Osteoblast (primary cell): ENCODE data around the gene NOXO1. TPM values are rescaled to one million over a fixed set of nuclear protein-coding genes. Genes with fewer than 3 reads are reported as not detected.
"Not testable (repeated sequence)": the region's sequence is repeated elsewhere in the genome, so short reads cannot be mapped to it uniquely, and the experiment has no call there.

Source experiments
- DNase-seq: peaks from one replicate; pipeline ENCODE4 v3.0.0; 2011; ENCODE audit warnings: low spot score, mixed read lengths; ENCODE audit not compliant: insufficient read length; ENCODE audit errors: missing footprints
- H2AFZ ChIP-seq: 2 replicates; pipeline ENCODE4 v1.6.0; 2011; ENCODE audit warnings: mild to moderate bottlenecking, low read length
- H3K27ac ChIP-seq: 2 replicates; pipeline ENCODE4 v1.5.1; 2011; ENCODE audit warnings: mild to moderate bottlenecking, low read depth, low read length, moderate library complexity
- H3K27me3 ChIP-seq: 2 replicates; pipeline ENCODE4 v1.6.0; 2012; ENCODE audit warnings: mild to moderate bottlenecking, control low read depth, inconsistent platforms, low read length, moderate library complexity; ENCODE audit not compliant: insufficient read depth
- H3K36me3 ChIP-seq: 2 replicates; pipeline ENCODE4 v1.5.1; 2011; ENCODE audit warnings: mild to moderate bottlenecking, low read length, control low read depth, moderate library complexity; ENCODE audit not compliant: insufficient read depth
- H3K4me1 ChIP-seq: 2 replicates; pipeline ENCODE4 v1.5.1; 2011; ENCODE audit warnings: mild to moderate bottlenecking, low read length, control low read depth, moderate library complexity; ENCODE audit not compliant: insufficient read depth
- H3K4me2 ChIP-seq: 2 replicates; pipeline ENCODE4 v1.6.0; 2011; ENCODE audit warnings: mild to moderate bottlenecking, low read length; ENCODE audit not compliant: insufficient read depth
- H3K4me3 ChIP-seq: fragments of 200-600 bp; sonication (generic); 3 replicates; pipeline ENCODE4 v1.5.1; 2012; ENCODE audit warnings: mild to moderate bottlenecking, low read length, inconsistent platforms; ENCODE audit not compliant: insufficient read depth
- H3K79me2 ChIP-seq: 2 replicates; pipeline ENCODE4 v1.6.0; 2012; ENCODE audit warnings: mild to moderate bottlenecking, low read length, control low read depth, inconsistent platforms; ENCODE audit not compliant: insufficient read depth
- H3K9me3 ChIP-seq: 2 replicates; pipeline ENCODE4 v1.5.1; 2011; ENCODE audit warnings: low read depth, low read length, control low read depth
- H4K20me1 ChIP-seq: 2 replicates; pipeline ENCODE4 v1.6.0; 2012; ENCODE audit warnings: mild to moderate bottlenecking, low read length, control low read depth; ENCODE audit not compliant: insufficient read depth
- total RNA-seq: library from RNA; depleted of rRNA; stranded (reverse); fragments of >200 nt; gene quantifications from 2 replicates; pipeline ENCODE4 v1.2.3, GENCODE V29; 2012
- TF ChIP-seq, protein P1 (sequence below): IDR thresholded peaks from 2 replicates; pipeline ENCODE4 v1.5.1; 2011; ENCODE audit warnings: mild to moderate bottlenecking, low read depth, low read length, moderate library complexity; ENCODE audit errors: extremely low read depth

Gene NOXO1
- total RNA-seq, 1 donor, result under 0.01 TPM

DNA sequence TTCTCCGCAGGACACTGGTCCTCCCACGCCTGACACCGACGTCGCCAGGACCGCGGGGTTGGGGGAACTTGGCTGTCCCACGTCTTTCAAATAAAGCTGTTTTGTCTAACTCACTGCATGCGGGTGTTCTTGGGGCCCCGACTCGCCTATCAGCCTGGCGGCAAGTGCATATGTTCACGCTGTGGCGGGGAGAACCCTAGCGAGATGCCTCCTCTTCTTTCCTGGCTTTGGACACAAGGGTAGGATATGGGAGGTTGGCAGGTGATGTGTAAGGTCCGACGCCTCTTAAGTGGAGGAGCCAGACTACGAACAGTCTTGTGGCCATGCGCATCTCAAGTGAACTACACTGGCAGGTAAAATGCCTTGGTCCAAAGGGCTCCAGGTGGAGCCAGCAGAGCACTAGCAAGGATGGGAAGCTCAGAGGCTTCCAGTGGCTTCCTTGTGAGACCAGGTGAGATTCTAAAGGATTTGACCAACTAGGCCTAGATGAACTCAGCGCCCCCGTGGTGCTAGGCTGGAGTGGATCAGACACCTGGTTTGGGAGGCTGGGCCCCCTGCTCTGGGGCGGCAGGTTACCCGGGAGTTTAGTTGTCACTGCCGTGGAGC, 15.8 kb downstream of the NOXO1 start:
- Histone ChIP-seq H3K4me3 (peak overlapping the region; percentile 91), H4K20me1 (peaks cover 35% of the 10 kb centered on the region), H3K79me2 (peaks cover 55% of the 10 kb centered on the region), H3K4me2 (peak overlapping the region; percentile 97), H3K27me3 (no peaks in the 10 kb centered on the region), H3K27ac (peak overlapping the region; percentile 93), H3K9me3 (no peaks in the 10 kb centered on the region), H3K36me3 (peaks cover 28% of the 10 kb centered on the region), H2AFZ (peak overlapping the region; percentile 76), H3K4me1 (peaks cover 22% of the 10 kb centered on the region)
- TF ChIP-seq, protein P1, sequence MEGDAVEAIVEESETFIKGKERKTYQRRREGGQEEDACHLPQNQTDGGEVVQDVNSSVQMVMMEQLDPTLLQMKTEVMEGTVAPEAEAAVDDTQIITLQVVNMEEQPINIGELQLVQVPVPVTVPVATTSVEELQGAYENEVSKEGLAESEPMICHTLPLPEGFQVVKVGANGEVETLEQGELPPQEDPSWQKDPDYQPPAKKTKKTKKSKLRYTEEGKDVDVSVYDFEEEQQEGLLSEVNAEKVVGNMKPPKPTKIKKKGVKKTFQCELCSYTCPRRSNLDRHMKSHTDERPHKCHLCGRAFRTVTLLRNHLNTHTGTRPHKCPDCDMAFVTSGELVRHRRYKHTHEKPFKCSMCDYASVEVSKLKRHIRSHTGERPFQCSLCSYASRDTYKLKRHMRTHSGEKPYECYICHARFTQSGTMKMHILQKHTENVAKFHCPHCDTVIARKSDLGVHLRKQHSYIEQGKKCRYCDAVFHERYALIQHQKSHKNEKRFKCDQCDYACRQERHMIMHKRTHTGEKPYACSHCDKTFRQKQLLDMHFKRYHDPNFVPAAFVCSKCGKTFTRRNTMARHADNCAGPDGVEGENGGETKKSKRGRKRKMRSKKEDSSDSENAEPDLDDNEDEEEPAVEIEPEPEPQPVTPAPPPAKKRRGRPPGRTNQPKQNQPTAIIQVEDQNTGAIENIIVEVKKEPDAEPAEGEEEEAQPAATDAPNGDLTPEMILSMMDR, result no peak
- peak; percentile 61 for DNase-seq

DNA sequence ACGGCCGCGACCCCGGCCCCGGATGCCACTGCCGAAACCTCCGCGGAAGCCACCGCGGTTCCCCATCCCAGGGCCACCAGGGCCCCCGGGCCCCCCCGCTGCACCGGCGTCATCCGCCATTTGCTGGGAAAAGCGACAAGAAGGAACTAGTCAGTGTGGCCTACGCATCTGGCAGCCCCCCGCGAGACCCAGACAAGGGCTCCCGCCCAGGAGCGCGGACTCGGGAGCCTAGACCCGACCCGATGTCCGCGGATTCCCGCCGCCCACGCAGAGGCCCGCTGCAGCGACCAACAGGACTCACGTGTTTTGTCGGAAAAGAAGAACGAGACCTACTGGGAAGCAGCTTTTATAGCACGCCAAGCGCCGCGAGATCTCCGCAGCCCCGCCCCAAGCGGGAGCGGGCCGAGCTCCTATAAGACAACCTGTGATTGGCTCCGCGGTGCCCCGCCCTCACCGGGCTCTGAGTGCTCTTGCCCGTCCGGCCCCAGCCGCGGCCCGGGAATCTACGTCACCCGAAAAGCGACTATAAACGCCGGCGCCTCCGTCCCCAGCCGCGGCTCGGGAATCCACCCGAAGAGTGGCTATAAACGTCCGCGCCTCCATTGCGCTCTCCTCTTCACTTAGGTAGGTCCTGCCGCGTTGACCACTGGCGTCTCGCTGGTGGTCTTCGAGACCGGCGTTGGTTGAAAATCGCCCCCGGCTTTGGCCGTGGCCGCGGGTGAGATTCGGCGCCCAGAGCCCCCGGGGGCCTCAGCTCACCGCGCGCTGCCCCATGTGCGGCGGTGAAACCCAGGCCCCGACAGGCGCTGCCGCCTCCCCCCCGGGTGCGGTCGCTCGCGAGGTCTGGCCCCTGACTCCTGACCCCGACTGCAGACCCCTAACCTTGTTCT, 16.5 kb downstream of the NOXO1 start, which contains the start of gene RPS2:
RPS2 (minus strand) TSS at position 321 of the 890 bp plus-strand sequence; CDS start at position 120, 201 bp downstream.
- Histone ChIP-seq H3K4me3 (peak within 1 kb of the TSS; percentile 91), H3K4me1 (peaks cover 24% of the 10 kb centered on the region), H3K79me2 (peaks cover 62% of the 10 kb centered on the region), H3K27ac (peak within 1 kb of the TSS; percentile 93), H3K27me3 (no peaks in the 10 kb centered on the region), H4K20me1 (peaks cover 38% of the 10 kb centered on the region), H2AFZ (peak within 1 kb of the TSS; percentile 76), H3K4me2 (peak within 1 kb of the TSS; percentile 98), H3K9me3 (no peaks in the 10 kb centered on the region), H3K36me3 (peaks cover 28% of the 10 kb centered on the region)
- TF ChIP-seq, protein P1, result no peak
- peak; percentile 100 for DNase-seq

DNA sequence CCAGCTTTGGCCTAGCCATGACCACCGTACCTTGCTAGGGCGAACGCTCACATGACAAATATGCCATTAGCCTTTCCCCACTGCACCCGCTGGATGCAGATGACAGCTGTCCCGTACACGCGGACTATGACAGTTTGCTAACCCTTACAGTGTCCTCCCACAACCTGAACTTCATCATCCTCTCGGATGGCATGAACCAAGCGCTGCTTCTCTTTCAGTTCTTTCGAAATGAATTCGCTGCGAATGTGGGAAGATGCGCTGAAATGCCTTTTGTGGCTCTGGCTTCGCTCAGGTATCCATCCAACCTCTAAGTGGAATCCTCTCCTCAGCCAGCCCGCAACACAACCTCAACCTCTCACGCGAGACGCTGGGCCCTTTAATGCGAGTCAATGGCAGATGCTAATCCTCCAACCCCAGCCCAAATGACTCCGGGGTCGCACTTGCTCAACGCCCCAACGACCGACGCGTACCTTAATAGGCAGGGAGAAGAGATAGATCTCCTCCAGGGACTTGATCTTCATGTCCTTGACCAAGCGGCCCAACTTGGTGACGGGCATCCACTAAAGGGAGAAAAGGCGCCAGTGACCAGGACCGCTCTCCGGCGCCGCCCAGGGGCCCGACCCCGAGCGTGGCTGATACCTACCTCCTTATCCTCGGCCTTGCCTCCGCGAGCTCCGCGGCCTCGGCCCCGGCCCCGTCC, 17.3 kb downstream of the NOXO1 start:
- peaks cover 28% of the 10 kb centered on the region for H3K36me3 ChIP-seq
- no peaks in the 10 kb centered on the region for H3K9me3 ChIP-seq
- peaks cover 67% of the 10 kb centered on the region for H3K79me2 ChIP-seq
- H2AFZ ChIP-seq, result no peak overlapping the region
- peak overlapping the region; percentile 93 for H3K27ac ChIP-seq
- peak; percentile 83 for DNase-seq
- peaks cover 26% of the 10 kb centered on the region for H3K4me1 ChIP-seq
- peaks cover 38% of the 10 kb centered on the region for H4K20me1 ChIP-seq
- TF ChIP-seq, protein P1, result no peak
- H3K27me3 ChIP-seq, result no peaks in the 10 kb centered on the region
- peak overlapping the region; percentile 91 for H3K4me3 ChIP-seq
- peak overlapping the region; percentile 98 for H3K4me2 ChIP-seq

DNA sequence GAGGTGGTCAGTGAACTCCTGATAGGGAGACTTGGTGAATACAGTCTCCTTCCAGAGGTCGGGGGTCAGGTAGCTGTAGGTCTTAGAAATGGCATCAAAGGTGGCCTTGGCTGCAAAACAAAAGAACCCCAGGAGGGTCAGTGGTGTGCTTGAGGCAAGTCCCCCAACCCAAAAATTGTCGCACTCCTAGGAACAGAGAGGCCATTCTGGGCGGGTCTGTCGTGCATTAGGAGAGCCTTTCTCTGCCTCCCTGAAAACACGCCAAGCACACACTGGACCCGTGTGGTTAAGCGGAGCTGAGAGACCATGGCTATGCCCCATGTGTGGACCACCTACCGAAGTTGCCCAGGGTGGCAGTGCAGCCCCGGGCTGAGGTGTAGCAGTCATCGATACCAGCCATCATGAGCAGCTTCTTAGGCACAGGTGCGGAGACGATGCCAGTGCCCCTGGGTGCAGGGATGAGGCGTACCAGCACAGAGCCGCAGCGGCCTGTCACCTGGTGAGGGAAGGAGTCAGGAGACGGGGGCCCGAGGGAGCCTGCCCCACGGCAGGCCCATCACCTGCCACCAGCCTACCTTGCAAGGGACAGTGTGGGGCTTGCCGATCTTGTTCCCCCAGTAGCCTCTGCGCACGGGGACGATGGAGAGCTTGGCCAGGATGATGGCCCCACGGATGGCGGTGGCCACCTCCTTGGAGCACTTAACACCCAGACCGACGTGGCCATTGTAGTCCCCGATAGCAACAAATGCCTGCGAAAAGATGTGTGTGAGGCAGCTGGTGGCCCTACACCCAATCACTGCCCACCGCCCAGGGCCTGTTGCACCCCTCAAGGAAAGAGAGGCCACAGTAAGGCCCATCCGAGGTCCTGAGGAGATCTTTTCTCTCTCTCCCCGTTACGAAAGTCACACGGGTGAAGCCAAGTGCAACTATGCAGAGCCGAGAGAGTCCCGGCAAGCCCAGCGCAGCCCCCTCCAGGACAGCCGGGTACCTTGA, 18.8 kb downstream of the NOXO1 start:
- H3K27ac ChIP-seq, H3K27me3 ChIP-seq, H3K9me3 ChIP-seq, H2AFZ ChIP-seq: not testable (repeated sequence)
- H3K79me2 ChIP-seq, result peaks cover 67% of the 10 kb centered on the region
- peak overlapping the region; percentile 91 for H3K4me3 ChIP-seq
- H4K20me1 ChIP-seq, result peaks cover 38% of the 10 kb centered on the region
- peaks cover 28% of the 10 kb centered on the region for H3K36me3 ChIP-seq
- DNase-seq, result peak; percentile 45
- H3K4me2 ChIP-seq, result peak overlapping the region; percentile 98
- H3K4me1 ChIP-seq, result peaks cover 27% of the 10 kb centered on the region
